Measurements from ENCODE around the gene TMEM267. TPM values are rescaled to one million over a fixed set of nuclear protein-coding genes. Genes with fewer than 3 reads are reported as not detected.

TMEM267 gene
- total and polyA plus RNA-seq, 4 donors = 2.3 to 5.4 (median 3.8) TPM

GRCh38 chr5:43515678-43516048, 32.0 kb upstream of the TMEM267 start:
- no peak for TF ChIP-seq FOXA2 (IDR thresholded peaks at IDR 0.05)
- TF ChIP-seq HNF4G (IDR thresholded peaks at IDR 0.05) = no peak
- no peak for TF ChIP-seq HNF4A (conservative IDR thresholded peaks at IDR 0.05)
- peak in 1 of 2 donors; percentile 2 for TF ChIP-seq RXRA (IDR thresholded peaks at IDR 0.05)
- no peak for TF ChIP-seq REST (IDR thresholded peaks at IDR 0.05)
- Histone ChIP-seq H3K27me3 (ENCODE audit: control insufficient read depth in 4 of 4, insufficient read depth in 4 of 4, low read length in 3 of 4) (no peaks in the 10 kb centered on the region), H3K27ac (ENCODE audit: low read depth in 1 of 2, low read length in 2 of 2) (peak overlapping the region in 1 of 2 donors; percentile 68), H3K9ac (ENCODE audit: low read depth in 1 of 2, low read length in 2 of 2) (peak overlapping the region; percentile 49 to 64), H3K9me3 (ENCODE audit: control insufficient read depth in 4 of 4, low read length in 3 of 4) (no peaks in the 10 kb centered on the region), H3K4me3 (ENCODE audit: low read depth in 1 of 3, low read length in 3 of 3) (peak overlapping the region; percentile 62 to 88 (median 76)), H3K36me3 (ENCODE audit: control insufficient read depth in 4 of 4, insufficient read depth in 3 of 4, low read depth in 1 of 4, low read length in 3 of 4) (no peaks in the 10 kb centered on the region), H3K4me1 (ENCODE audit: control insufficient read depth in 4 of 4, insufficient read depth in 4 of 4, low read length in 3 of 4) (peaks cover 2 to 16% (median 8%) of the 10 kb centered on the region in 4 donors)
- WGBS = 27% methylated on average over 1 of the region's 1 CpG
- no peak for DNase-seq (ENCODE audit: low spot score)

- TF ChIP-seq GABPA (IDR thresholded peaks at IDR 0.05 in 1 of 2, conservative IDR thresholded peaks at IDR 0.05 in 1 of 2) (peak; percentile 99), CTCF (IDR thresholded peaks at IDR 0.05; ENCODE audit: low read depth, low read length, missing input control) (no peak), HNF4A (conservative IDR thresholded peaks at IDR 0.05) (peak in 1 of 2 donors; percentile 4), TAF1 (conservative IDR thresholded peaks at IDR 0.05) (peak; percentile 95), EGR1 (IDR thresholded peaks at IDR 0.05; ENCODE audit: low read depth in 2 of 2) (peak in 1 of 2 donors; percentile 41), ZBTB33 (IDR thresholded peaks at IDR 0.05) (peak; percentile 39), ATF3 (IDR thresholded peaks at IDR 0.05) (no peak), HNF4G (IDR thresholded peaks at IDR 0.05) (no peak), REST (IDR thresholded peaks at IDR 0.05) (peak; percentile 75), RAD21 (IDR thresholded peaks at IDR 0.05) (peak; percentile 42 to 49), MAX (IDR thresholded peaks at IDR 0.05) (peak; percentile 70), SP1 (IDR thresholded peaks at IDR 0.05) (peak; percentile 42), RXRA (IDR thresholded peaks at IDR 0.05) (peak in 1 of 2 donors; percentile 11), YY1 (IDR thresholded peaks at IDR 0.05) (peak; percentile 91), FOXA1 (IDR thresholded peaks at IDR 0.05) (peak; percentile 61)
- peak within 1 kb of the TSS; percentile 56 to 68 for H3K27ac ChIP-seq (ENCODE audit: low read depth in 1 of 2, low read length in 2 of 2)
- H3K4me3 ChIP-seq (ENCODE audit: low read depth in 1 of 3, low read length in 3 of 3) = peak within 1 kb of the TSS; percentile 62 to 88 (median 76)
- H3K36me3 ChIP-seq (ENCODE audit: control insufficient read depth in 4 of 4, insufficient read depth in 3 of 4, low read depth in 1 of 4, low read length in 3 of 4) = no peaks in the 10 kb centered on the region
- peak; percentile 99 for DNase-seq (ENCODE audit: low spot score)
- H3K27me3 ChIP-seq (ENCODE audit: control insufficient read depth in 4 of 4, insufficient read depth in 4 of 4, low read length in 3 of 4) = no peaks in the 10 kb centered on the region
- no peaks in the 10 kb centered on the region for H3K9me3 ChIP-seq (ENCODE audit: control insufficient read depth in 4 of 4, low read length in 3 of 4)
- under 1% methylated on average over 35 of the region's 35 CpGs for WGBS
- peaks cover 2 to 16% (median 8%) of the 10 kb centered on the region in 4 donors for H3K4me1 ChIP-seq (ENCODE audit: control insufficient read depth in 4 of 4, insufficient read depth in 4 of 4, low read length in 3 of 4)
- H3K9ac ChIP-seq (ENCODE audit: low read depth in 1 of 2, low read length in 2 of 2) = peak within 1 kb of the TSS; percentile 64 to 76
These were observed 31.4 kb upstream of the TMEM267 start, which contains the start of gene C5orf34 for GRCh38 chr5:43514816-43515677. Gene C5orf34 (minus strand): TSS chr5:43515148. CDS start chr5:43509339, 5,809 bp downstream.
